ENCODE measurements around the gene PTPRM. TPM values are rescaled to one million over a fixed set of nuclear protein-coding genes. Genes with fewer than 3 reads are reported as not detected.
"Not testable (repeated sequence)": the region's sequence is repeated elsewhere in the genome, so short reads cannot be mapped to it uniquely, and the experiment has no call there.

PTPRM gene
- total RNA-seq, 4 donors from 2014 or later: 21.4 to 41.8 (median 29.6) TPM

DNA sequence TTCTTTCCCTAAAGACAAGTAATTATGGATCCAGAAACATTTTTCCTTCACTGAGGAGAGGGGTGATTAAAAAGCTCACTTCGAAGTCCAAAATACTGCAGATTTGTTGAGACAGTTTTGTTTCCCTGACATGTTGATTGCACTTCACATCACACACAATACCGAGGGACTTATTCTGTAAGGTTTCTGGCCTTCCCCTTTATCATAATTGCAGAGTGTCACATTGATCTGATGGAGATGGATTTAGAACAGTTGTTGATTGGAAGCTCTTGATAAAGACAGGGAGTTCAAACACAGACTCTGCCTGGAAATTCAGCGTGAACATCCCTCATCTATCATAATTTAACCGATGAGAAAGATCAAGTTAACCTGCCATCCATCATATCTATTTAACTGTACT, 163.6 kb downstream of the PTPRM start:
- 80 to 82% methylated on average over 4 of the region's 4 CpGs for WGBS, 2 donors
- H3K4me3 ChIP-seq (ENCODE audit: low read depth, poor library complexity, severe bottlenecking): no peak overlapping the region
- TF ChIP-seq POLR2A (IDR thresholded peaks at IDR 0.05): no peak
- TF ChIP-seq, protein P1, sequence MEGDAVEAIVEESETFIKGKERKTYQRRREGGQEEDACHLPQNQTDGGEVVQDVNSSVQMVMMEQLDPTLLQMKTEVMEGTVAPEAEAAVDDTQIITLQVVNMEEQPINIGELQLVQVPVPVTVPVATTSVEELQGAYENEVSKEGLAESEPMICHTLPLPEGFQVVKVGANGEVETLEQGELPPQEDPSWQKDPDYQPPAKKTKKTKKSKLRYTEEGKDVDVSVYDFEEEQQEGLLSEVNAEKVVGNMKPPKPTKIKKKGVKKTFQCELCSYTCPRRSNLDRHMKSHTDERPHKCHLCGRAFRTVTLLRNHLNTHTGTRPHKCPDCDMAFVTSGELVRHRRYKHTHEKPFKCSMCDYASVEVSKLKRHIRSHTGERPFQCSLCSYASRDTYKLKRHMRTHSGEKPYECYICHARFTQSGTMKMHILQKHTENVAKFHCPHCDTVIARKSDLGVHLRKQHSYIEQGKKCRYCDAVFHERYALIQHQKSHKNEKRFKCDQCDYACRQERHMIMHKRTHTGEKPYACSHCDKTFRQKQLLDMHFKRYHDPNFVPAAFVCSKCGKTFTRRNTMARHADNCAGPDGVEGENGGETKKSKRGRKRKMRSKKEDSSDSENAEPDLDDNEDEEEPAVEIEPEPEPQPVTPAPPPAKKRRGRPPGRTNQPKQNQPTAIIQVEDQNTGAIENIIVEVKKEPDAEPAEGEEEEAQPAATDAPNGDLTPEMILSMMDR (IDR thresholded peaks at IDR 0.05): no peak
- intact Hi-C loops (cut with DNase I; ENCODE audit: low total_unique reads): no loop called here
- no peak for DNase-seq (ENCODE audit: low spot score in 2 of 2)

DNA sequence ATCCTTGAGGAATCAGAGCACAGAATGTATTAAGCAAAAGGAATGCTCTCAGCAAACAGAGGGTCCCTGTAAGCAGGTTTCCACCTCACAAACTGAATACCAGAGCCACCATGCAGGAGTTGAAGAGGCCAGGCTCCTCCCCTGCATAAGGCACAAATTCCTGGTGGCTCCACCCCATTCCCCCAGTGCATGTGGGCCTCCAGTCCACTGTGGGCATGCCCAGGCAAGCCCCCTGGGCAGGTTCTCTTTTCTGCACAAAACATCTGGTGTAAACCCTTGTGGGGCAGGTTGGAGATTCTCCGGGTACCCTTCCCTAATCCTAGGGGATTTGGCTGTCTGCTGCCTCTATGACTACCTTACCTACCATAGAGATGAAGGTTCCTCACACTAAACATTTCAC, 166.5 kb downstream of the PTPRM start:
- intact Hi-C loops (cut with DNase I; ENCODE audit: low total_unique reads): no loop called here
- TF ChIP-seq, protein P1 (IDR thresholded peaks at IDR 0.05): no peak
- no peak for TF ChIP-seq POLR2A (IDR thresholded peaks at IDR 0.05)
- 85 to 86% methylated on average over 1 of the region's 1 CpG for WGBS, 2 donors
- H3K4me3 ChIP-seq (ENCODE audit: low read depth, poor library complexity, severe bottlenecking): no peak overlapping the region
- DNase-seq (ENCODE audit: low spot score in 2 of 2): no peak

DNA sequence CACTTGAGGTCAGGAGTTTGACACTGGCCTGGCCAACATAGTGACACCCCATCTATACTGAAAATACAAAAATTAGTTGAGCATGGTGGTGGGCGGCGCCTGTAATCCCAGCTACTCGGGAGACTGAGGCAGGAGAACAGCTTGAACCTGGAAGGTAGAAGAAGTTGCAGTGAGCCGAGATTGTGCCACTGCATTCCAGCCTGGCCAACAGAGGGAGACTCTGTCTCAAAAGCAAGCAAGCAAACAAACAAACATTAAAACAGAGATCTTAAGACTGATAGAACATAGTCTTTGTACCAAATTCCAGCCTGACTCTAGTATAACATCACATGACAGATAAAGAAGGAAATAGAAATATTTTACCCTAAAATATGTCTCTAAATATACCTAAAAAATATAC, 168.1 kb downstream of the PTPRM start:
- TF ChIP-seq, protein P1 (IDR thresholded peaks at IDR 0.05): no peak
- TF ChIP-seq POLR2A (IDR thresholded peaks at IDR 0.05): no peak
- no peak for DNase-seq (ENCODE audit: low spot score in 2 of 2)
- no peak overlapping the region for H3K4me3 ChIP-seq (ENCODE audit: low read depth, poor library complexity, severe bottlenecking)
- 89 to 90% methylated on average over 4 of the region's 4 CpGs for WGBS, 2 donors
- intact Hi-C loops (cut with DNase I; ENCODE audit: low total_unique reads): no loop called here

DNA sequence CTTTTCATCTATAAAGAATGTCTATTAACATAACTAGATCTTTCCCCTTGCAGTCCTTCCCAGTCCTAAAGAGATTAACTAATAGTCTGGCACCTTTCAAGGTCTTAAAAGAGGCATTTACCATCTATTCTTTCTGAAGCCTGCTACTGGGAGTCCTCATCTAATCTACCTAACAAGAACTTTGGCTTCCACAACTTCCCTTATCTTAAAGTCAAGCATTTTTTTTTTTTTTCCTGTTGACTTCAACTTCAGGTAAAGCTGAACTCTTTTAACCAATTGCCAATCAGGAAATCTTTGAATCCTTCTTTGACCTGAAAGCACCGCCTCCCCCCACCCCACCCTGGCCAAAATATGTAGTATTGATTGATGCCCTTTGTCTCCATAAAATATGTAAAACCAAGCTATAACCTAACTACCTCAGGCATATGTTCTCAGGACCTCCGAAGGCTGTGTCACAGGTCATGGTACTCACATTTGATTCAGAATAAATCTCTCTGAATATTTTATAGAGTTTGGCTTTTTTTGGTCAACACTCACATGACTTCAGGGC, 168.6 kb downstream of the PTPRM start:
- intact Hi-C loops (cut with DNase I; ENCODE audit: low total_unique reads): no loop called here
- TF ChIP-seq POLR2A (IDR thresholded peaks at IDR 0.05): no peak
- TF ChIP-seq, protein P1 (IDR thresholded peaks at IDR 0.05): no peak
- no peak overlapping the region for H3K4me3 ChIP-seq (ENCODE audit: low read depth, poor library complexity, severe bottlenecking)
- WGBS, 2 donors: 88 to 91% methylated on average over 2 of the region's 2 CpGs
- no peak for DNase-seq (ENCODE audit: low spot score in 2 of 2)

DNA sequence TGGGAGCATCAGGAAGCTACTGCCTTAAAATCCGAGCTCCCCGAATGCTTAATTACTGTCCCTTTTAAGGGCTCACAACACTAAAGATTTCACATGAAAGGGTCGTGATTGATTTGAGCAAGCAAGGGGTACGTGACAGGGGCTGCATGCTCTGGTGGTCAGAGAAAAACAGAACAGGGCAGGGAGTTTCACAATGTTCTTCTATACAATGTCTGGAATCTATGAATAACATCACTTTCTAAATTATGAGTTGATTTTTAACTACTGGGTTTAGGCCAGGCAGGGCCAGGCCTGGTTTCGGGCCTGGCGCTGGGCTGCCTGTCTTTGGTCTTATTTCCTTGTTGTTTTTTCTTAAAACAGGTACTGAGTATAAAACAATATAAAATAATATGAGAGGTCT, 169.4 kb downstream of the PTPRM start:
- H3K4me3 ChIP-seq (ENCODE audit: low read depth, poor library complexity, severe bottlenecking); DNase-seq (ENCODE audit: low spot score in 2 of 2); intact Hi-C loops (cut with DNase I; ENCODE audit: low total_unique reads): not testable (repeated sequence)
- WGBS, 2 donors: 94% methylated on average over 6 of the region's 6 CpGs

GRCh38 chr18:7737550-7737949, 170.4 kb downstream of the PTPRM start:
- intact Hi-C loops (cut with DNase I; ENCODE audit: low total_unique reads): no loop called here
- no peak overlapping the region for H3K4me3 ChIP-seq (ENCODE audit: low read depth, poor library complexity, severe bottlenecking)
- DNase-seq (ENCODE audit: low spot score in 2 of 2): no peak
- WGBS, 2 donors: 85 to 100% methylated on average over 2 of the region's 2 CpGs
- no peak for TF ChIP-seq POLR2A (IDR thresholded peaks at IDR 0.05)
- TF ChIP-seq, protein P1 (IDR thresholded peaks at IDR 0.05): no peak

Data from lower leg skin (tissue), 4 donors.